Lower leg skin (tissue), 3 donors: Measurements from ENCODE around the gene EEF1AKMT3.

ENCODE experiments used
- POLR2A ChIP-seq, 2 donors: fragments of 450-650 bp; IDR thresholded peaks; one replicate each; pipeline ENCODE4 v1.6.1; 2016 to 2017; ENCODE audit warnings: antibody characterized with exemption in 2 of 2, mild to moderate bottlenecking in 1 of 2, moderate library complexity in 1 of 2
- TF ChIP-seq, protein P1 (sequence below), 3 donors: fragments of 450-650 bp; IDR thresholded peaks; one replicate each; pipeline ENCODE4 v1.5.1; 2016; ENCODE audit warnings: antibody characterized with exemption in 3 of 3, mild to moderate bottlenecking in 3 of 3, moderate library complexity in 2 of 3

GRCh38 chr12:57765698-57766463, 6.5 kb upstream of the EEF1AKMT3 start:
- TF ChIP-seq, protein P1, sequence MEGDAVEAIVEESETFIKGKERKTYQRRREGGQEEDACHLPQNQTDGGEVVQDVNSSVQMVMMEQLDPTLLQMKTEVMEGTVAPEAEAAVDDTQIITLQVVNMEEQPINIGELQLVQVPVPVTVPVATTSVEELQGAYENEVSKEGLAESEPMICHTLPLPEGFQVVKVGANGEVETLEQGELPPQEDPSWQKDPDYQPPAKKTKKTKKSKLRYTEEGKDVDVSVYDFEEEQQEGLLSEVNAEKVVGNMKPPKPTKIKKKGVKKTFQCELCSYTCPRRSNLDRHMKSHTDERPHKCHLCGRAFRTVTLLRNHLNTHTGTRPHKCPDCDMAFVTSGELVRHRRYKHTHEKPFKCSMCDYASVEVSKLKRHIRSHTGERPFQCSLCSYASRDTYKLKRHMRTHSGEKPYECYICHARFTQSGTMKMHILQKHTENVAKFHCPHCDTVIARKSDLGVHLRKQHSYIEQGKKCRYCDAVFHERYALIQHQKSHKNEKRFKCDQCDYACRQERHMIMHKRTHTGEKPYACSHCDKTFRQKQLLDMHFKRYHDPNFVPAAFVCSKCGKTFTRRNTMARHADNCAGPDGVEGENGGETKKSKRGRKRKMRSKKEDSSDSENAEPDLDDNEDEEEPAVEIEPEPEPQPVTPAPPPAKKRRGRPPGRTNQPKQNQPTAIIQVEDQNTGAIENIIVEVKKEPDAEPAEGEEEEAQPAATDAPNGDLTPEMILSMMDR (IDR thresholded peaks at IDR 0.05), result no peak
- no peak for TF ChIP-seq POLR2A (IDR thresholded peaks at IDR 0.05)
